ENCODE measurements around the gene PBX2.

The PBX2 gene, protein sequence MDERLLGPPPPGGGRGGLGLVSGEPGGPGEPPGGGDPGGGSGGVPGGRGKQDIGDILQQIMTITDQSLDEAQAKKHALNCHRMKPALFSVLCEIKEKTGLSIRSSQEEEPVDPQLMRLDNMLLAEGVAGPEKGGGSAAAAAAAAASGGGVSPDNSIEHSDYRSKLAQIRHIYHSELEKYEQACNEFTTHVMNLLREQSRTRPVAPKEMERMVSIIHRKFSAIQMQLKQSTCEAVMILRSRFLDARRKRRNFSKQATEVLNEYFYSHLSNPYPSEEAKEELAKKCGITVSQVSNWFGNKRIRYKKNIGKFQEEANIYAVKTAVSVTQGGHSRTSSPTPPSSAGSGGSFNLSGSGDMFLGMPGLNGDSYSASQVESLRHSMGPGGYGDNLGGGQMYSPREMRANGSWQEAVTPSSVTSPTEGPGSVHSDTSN

DNA sequence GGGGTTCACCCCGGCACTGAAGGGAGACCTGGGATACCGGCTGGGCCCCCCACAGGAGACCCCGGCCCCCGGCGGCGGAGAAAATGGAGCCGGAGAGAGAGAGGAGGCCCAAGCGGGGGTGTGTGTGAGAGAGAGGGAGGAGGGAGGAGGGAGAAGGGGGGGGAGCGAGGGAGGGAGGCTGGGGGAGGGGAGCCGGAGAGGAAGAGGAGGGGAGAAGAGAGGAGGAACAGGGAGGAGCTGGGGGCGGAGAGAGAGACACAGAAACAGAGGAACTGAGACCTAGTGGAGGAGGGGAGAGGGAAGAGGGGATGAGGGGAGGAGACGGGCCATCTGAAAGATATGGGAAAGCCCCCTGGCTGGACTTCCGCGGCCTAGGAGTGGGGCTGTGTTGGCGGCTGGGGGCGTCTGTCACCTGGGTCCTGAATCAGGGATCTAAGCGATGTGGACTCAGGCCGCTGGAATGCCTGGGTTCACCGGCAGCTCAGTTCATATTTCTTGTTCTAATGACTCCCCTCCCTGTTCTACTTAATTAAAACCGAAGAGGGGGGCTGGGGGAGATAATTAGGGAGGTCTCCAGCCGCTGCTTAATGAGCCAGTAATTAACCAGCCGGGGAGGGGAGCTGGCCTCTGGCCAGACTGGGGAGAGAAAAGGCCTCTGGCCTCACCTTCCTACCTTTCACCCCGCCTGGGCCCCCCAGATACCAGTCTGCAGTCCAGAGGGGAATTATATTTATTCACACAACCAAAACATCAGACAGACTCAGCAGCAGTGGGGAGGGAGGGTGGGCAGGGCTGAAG is at the start of gene PBX2:
PBX2 (minus strand) TSS at position 149 of the 798 bp plus-strand sequence. CDS start 287 bp downstream, outside the sequence.
- DNase-seq (ENCODE audit: low spot score in 2 of 2): peak; percentile 49 to 70
- no peaks in the 10 kb centered on the region for H3K27me3 Mint-ChIP-seq
- H3K4me1 Mint-ChIP-seq: peaks cover 51% of the 10 kb centered on the region
- peak; percentile 81 for ATAC-seq (ENCODE audit: low read depth)
- peaks cover 41% of the 10 kb centered on the region for H3K36me3 Mint-ChIP-seq
- peak within 1 kb of the TSS; percentile 95 for H3K27ac Mint-ChIP-seq
- H3K4me3 Mint-ChIP-seq: peak within 1 kb of the TSS; percentile 100
- H3K9me3 Mint-ChIP-seq: no peaks in the 10 kb centered on the region

- no peak overlapping the region for H3K27ac Mint-ChIP-seq
These were observed 49.5 kb upstream of the PBX2 start for GRCh38 chr6:32239462-32239861.

DNA sequence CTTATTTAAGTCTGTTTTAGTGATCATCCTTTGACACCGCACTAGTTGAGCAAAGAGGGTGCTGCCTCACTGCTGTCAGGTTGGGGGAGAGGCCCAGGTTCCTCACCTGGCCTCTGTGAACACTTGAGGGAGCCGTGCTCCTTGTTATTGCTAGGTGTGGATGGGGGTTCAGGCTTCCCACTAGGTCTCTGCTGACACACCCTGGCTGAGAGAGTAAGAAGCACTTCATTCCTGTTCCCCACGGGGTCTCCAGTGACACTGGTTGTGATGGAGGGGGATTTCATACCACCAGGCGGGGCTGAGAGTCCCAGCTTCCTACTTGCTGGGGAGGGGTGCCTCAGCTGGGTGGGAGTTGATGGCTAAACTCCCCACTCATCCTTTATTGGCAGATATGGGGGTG is 44.9 kb upstream of the PBX2 start:
- no peaks in the 10 kb centered on the region for H3K9me3 Mint-ChIP-seq
- DNase-seq (ENCODE audit: low spot score in 2 of 2) (no peak), ATAC-seq (ENCODE audit: low read depth) (no peak)
- H3K27ac Mint-ChIP-seq: no peak overlapping the region
- no peaks in the 10 kb centered on the region for H3K27me3 Mint-ChIP-seq
- H3K4me1 Mint-ChIP-seq: no peaks in the 10 kb centered on the region
- H3K4me3 Mint-ChIP-seq: no peak overlapping the region
- peaks cover 4% of the 10 kb centered on the region for H3K36me3 Mint-ChIP-seq

More at GRCh38 chr6:32239462-32239861, 49.5 kb upstream of the PBX2 start:
- Mint-ChIP-seq H3K9me3 (peaks cover 2% of the 10 kb centered on the region), H3K36me3 (peaks cover 2% of the 10 kb centered on the region), H3K27me3 (no peaks in the 10 kb centered on the region), H3K4me3 (no peak overlapping the region), H3K4me1 (peaks cover 10% of the 10 kb centered on the region)
- DNase-seq (ENCODE audit: low spot score in 2 of 2) (no peak), ATAC-seq (ENCODE audit: low read depth) (no peak)

DNA sequence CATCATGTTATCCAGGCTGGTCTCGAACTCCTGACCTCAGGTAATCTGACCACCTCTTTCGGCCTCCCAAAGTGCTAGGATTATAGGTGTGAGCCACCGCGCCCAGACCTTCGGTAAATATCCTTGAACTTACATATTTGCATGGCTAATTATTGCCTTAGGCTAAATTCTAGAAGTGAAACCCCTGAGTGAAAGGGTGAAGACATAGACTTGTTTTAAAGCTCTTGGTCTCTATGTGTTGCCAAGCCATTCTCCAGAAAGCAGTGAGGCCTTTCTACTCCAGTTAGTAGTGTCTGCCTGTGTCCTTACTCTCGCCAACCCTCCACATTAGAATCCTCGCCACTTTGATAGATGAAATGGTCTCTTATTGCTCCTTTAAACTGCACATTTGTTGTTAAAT is 36.4 kb upstream of the PBX2 start:
- H3K27ac Mint-ChIP-seq: peak overlapping the region; percentile 12
- no peaks in the 10 kb centered on the region for H3K36me3 Mint-ChIP-seq
- H3K4me1 Mint-ChIP-seq: peaks cover 57% of the 10 kb centered on the region
- H3K4me3 Mint-ChIP-seq: peak overlapping the region; percentile 8
- DNase-seq (ENCODE audit: low spot score in 2 of 2): peak in 1 of 2 donors; percentile 23
- no peaks in the 10 kb centered on the region for H3K27me3 Mint-ChIP-seq
- ATAC-seq (ENCODE audit: low read depth): peak; percentile 54
- no peaks in the 10 kb centered on the region for H3K9me3 Mint-ChIP-seq

GRCh38 chr6:32224696-32225095 is 34.7 kb upstream of the PBX2 start:
- peak overlapping the region; percentile 30 for H3K4me3 Mint-ChIP-seq
- peak overlapping the region; percentile 84 for H3K27ac Mint-ChIP-seq
- no peaks in the 10 kb centered on the region for H3K36me3 Mint-ChIP-seq
- no peaks in the 10 kb centered on the region for H3K27me3 Mint-ChIP-seq
- H3K4me1 Mint-ChIP-seq: peaks cover 61% of the 10 kb centered on the region
- peak in 1 of 2 donors; percentile 32 for DNase-seq (ENCODE audit: low spot score in 2 of 2)
- ATAC-seq (ENCODE audit: low read depth): peak; percentile 90
- H3K9me3 Mint-ChIP-seq: no peaks in the 10 kb centered on the region

- no peaks in the 10 kb centered on the region for H3K9me3 Mint-ChIP-seq
- ATAC-seq (ENCODE audit: low read depth) (no peak), DNase-seq (ENCODE audit: low spot score in 2 of 2) (no peak)
- H3K27me3 Mint-ChIP-seq: no peaks in the 10 kb centered on the region
- peak within 1 kb of the TSS; percentile 30 for H3K4me3 Mint-ChIP-seq
- H3K4me1 Mint-ChIP-seq: peaks cover 62% of the 10 kb centered on the region
- no peaks in the 10 kb centered on the region for H3K36me3 Mint-ChIP-seq
- H3K27ac Mint-ChIP-seq: peak within 1 kb of the TSS; percentile 84
These were observed 33.5 kb upstream of the PBX2 start, which contains the start of gene NOTCH4 for GRCh38 chr6:32223258-32224235. TSS of gene NOTCH4 (minus strand) at chr6:32224067. CDS start at chr6:32223928, 139 bp downstream.

GRCh38 chr6:32222333-32223230 is 32.6 kb upstream of the PBX2 start:
- H3K9me3 Mint-ChIP-seq: no peaks in the 10 kb centered on the region
- H3K27ac Mint-ChIP-seq: peak overlapping the region; percentile 79
- peak overlapping the region; percentile 28 for H3K4me3 Mint-ChIP-seq
- no peak for ATAC-seq (ENCODE audit: low read depth)
- DNase-seq (ENCODE audit: low spot score in 2 of 2): no peak
- peaks cover 54% of the 10 kb centered on the region for H3K4me1 Mint-ChIP-seq
- no peaks in the 10 kb centered on the region for H3K27me3 Mint-ChIP-seq
- H3K36me3 Mint-ChIP-seq: no peaks in the 10 kb centered on the region

GRCh38 chr6:32220021-32220420 is 30.0 kb upstream of the PBX2 start:
- no peak for ATAC-seq (ENCODE audit: low read depth)
- Mint-ChIP-seq H3K4me1 (peaks cover 41% of the 10 kb centered on the region), H3K4me3 (no peak overlapping the region), H3K36me3 (no peaks in the 10 kb centered on the region), H3K27me3 (no peaks in the 10 kb centered on the region), H3K27ac (no peak overlapping the region), H3K9me3 (no peaks in the 10 kb centered on the region)
- no peak for DNase-seq (ENCODE audit: low spot score in 2 of 2)

DNA sequence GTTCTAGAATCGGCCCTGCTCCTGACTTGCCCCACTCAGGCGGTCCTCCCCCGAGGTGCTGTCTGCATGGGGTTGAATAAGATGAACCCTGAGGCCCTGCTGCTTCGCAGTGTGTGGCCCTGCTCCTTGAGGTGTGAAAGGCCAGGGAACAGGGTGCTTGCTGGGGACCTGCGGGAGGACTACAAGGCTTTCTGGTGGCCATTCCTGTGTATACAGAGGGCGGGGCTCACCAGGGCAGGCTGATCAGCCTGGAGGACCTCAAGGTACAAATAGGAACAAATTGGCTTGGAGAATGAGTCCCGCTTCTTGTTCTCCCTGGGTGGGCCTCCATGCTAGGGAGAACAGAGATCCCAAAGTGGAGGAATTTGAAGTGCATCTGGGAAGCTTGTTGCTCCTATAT is 28.2 kb upstream of the PBX2 start:
- Mint-ChIP-seq H3K27me3 (no peaks in the 10 kb centered on the region), H3K4me1 (peaks cover 31% of the 10 kb centered on the region)
- no peak for DNase-seq (ENCODE audit: low spot score in 2 of 2)

DNA sequence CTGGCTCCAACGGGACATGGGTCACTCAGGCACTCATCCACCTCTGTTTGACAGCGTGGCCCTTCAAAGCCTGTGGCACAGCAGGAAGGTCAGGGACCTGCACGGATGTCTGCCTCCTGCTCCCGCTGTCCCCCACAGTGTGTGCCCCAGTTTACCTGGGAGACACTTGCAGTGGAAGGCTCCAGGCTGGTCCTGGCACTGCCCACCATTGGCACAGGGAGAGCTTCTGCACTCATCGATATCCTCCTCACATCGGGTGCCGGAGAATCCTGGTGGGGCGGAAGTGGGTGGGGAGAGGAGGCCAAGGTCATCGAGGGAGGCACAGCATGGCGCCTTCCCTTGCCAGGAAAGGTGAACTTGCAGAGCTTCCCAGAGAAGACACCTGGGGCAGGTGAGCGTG is 27.0 kb upstream of the PBX2 start:
- Mint-ChIP-seq H3K9me3 (no peaks in the 10 kb centered on the region), H3K36me3 (no peaks in the 10 kb centered on the region), H3K4me1 (peaks cover 21% of the 10 kb centered on the region), H3K4me3 (no peak overlapping the region), H3K27ac (no peak overlapping the region), H3K27me3 (no peaks in the 10 kb centered on the region)
- no peak for ATAC-seq (ENCODE audit: low read depth)
- DNase-seq (ENCODE audit: low spot score in 2 of 2): no peak

More for the DNA sequence above, 28.2 kb upstream of the PBX2 start:
- ATAC-seq (ENCODE audit: low read depth): no peak
- H3K4me3 Mint-ChIP-seq: no peak overlapping the region
- H3K27ac Mint-ChIP-seq: no peak overlapping the region
- H3K36me3 Mint-ChIP-seq: no peaks in the 10 kb centered on the region
- H3K9me3 Mint-ChIP-seq: no peaks in the 10 kb centered on the region

DNA sequence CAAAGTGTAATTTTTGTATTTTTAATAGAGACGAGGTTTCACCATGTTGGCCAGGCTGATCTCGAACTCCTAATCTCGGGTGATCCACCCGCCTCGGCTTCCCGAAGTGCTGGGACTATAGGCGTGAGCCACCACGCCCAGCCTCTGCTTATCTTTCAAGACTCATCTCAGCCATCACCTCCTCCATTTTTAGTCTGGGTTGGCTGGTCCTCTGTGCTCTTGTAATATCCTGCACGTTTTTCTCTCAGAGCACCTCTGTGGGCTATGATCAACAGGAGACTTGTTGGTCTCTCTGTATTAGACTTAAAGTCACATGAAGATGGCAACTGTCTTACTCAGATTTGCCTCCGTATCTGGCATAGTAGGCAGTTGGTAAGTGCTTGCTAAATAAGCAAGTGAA is 26.3 kb upstream of the PBX2 start:
- DNase-seq (ENCODE audit: low spot score in 2 of 2): no peak
- no peaks in the 10 kb centered on the region for H3K36me3 Mint-ChIP-seq
- H3K4me1 Mint-ChIP-seq: peaks cover 17% of the 10 kb centered on the region
- ATAC-seq (ENCODE audit: low read depth): no peak
- H3K27me3 Mint-ChIP-seq: no peaks in the 10 kb centered on the region
- no peaks in the 10 kb centered on the region for H3K9me3 Mint-ChIP-seq
- H3K4me3 Mint-ChIP-seq: no peak overlapping the region
- H3K27ac Mint-ChIP-seq: no peak overlapping the region

DNA sequence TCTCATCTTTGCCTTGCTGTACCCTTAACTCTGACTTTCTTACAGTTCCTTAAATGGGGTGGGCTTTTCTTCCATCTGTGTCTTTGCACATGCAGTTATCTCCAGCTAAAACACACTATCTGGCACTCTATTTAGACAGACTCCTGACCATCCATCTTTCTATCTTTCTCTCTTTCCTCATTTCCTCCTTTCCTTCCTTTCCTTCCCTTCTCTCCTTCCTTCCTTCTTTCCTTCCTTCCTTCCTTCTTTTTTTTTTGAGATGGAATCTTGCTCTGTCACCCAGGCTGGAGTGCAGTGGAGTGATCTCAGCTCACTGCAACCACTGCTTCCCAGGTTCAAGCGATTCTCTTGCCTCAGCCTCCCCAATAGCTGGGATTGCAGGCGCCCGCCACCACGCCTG is 25.6 kb upstream of the PBX2 start:
- Mint-ChIP-seq H3K27me3 (no peaks in the 10 kb centered on the region), H3K36me3 (no peaks in the 10 kb centered on the region), H3K4me1 (peaks cover 17% of the 10 kb centered on the region), H3K4me3 (no peak overlapping the region), H3K27ac (no peak overlapping the region), H3K9me3 (no peaks in the 10 kb centered on the region)
- DNase-seq (ENCODE audit: low spot score in 2 of 2) (no peak), ATAC-seq (ENCODE audit: low read depth) (no peak)

- H3K4me1 Mint-ChIP-seq: peaks cover 12% of the 10 kb centered on the region
- DNase-seq (ENCODE audit: low spot score in 2 of 2): no peak
- H3K4me3 Mint-ChIP-seq: no peak overlapping the region
- peak overlapping the region; percentile 19 for H3K27ac Mint-ChIP-seq
- no peaks in the 10 kb centered on the region for H3K9me3 Mint-ChIP-seq
- H3K36me3 Mint-ChIP-seq: no peaks in the 10 kb centered on the region
- no peaks in the 10 kb centered on the region for H3K27me3 Mint-ChIP-seq
- ATAC-seq (ENCODE audit: low read depth): no peak
These were observed 24.1 kb upstream of the PBX2 start for GRCh38 chr6:32214126-32214525.

Data from memory B cell (primary cell).